ENCODE data around the gene SEZ6.

DNA sequence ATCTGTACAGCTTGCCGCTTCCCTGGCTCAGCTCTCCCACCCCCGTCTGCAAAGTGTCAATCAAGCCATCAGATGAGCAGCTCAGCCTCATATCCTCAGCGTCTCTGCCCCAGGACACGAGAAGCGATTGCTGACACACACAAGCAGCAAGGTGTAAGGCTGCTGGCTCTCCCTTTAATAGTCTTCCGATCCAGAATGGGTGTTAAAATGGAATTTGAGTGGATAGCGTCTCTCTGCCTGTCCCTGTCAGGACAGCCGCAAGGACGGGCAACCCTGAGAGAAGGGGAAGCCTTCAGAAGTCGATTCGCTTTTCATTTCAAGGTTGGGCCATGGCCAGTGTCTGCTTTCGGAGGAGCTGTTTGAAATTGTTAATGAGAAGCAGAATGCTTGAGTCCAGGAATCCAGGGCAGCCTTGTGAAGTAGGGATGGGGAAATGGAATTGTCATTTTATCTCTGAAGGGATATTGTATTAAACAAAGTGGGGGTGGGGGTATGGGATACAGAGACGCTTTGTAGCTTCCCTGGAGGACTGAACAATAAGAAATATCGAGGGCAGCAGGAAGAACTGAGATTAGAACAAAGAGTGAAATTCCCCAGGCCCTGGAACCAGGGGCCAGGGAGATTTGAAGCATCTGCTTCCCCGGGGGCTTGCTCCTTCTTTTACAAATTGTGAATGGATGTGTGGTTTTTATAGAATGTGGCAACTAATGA, 32.4 kb upstream of the SEZ6 start:
- no peak for TF ChIP-seq POLR2A (IDR thresholded peaks at IDR 0.05)
- TF ChIP-seq, protein P1, sequence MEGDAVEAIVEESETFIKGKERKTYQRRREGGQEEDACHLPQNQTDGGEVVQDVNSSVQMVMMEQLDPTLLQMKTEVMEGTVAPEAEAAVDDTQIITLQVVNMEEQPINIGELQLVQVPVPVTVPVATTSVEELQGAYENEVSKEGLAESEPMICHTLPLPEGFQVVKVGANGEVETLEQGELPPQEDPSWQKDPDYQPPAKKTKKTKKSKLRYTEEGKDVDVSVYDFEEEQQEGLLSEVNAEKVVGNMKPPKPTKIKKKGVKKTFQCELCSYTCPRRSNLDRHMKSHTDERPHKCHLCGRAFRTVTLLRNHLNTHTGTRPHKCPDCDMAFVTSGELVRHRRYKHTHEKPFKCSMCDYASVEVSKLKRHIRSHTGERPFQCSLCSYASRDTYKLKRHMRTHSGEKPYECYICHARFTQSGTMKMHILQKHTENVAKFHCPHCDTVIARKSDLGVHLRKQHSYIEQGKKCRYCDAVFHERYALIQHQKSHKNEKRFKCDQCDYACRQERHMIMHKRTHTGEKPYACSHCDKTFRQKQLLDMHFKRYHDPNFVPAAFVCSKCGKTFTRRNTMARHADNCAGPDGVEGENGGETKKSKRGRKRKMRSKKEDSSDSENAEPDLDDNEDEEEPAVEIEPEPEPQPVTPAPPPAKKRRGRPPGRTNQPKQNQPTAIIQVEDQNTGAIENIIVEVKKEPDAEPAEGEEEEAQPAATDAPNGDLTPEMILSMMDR (IDR thresholded peaks at IDR 0.05), result no peak
- TF ChIP-seq POLR2AphosphoS5 (IDR thresholded peaks at IDR 0.05), result no peak
- TF ChIP-seq EP300 (IDR thresholded peaks at IDR 0.05), result no peak
